Diencephalon (tissue), 1 donor: Measurements from ENCODE around the gene CACNB3. TPM values are rescaled to one million over a fixed set of nuclear protein-coding genes. Genes with fewer than 3 reads are reported as not detected.

ENCODE experiments used
- small RNA-seq: library from RNA; depleted of rRNA; stranded (forward); fragments of <200 nt; gene quantifications from one replicate; pipeline ENCODE3, GENCODE V24; 2014
- total RNA-seq: library from RNA; depleted of rRNA; stranded (reverse); fragments of >200 nt; gene quantifications from one replicate; pipeline ENCODE4 v1.2.3, GENCODE V29; 2014

CACNB3 gene
- total RNA-seq, result 45.2 TPM

DNA sequence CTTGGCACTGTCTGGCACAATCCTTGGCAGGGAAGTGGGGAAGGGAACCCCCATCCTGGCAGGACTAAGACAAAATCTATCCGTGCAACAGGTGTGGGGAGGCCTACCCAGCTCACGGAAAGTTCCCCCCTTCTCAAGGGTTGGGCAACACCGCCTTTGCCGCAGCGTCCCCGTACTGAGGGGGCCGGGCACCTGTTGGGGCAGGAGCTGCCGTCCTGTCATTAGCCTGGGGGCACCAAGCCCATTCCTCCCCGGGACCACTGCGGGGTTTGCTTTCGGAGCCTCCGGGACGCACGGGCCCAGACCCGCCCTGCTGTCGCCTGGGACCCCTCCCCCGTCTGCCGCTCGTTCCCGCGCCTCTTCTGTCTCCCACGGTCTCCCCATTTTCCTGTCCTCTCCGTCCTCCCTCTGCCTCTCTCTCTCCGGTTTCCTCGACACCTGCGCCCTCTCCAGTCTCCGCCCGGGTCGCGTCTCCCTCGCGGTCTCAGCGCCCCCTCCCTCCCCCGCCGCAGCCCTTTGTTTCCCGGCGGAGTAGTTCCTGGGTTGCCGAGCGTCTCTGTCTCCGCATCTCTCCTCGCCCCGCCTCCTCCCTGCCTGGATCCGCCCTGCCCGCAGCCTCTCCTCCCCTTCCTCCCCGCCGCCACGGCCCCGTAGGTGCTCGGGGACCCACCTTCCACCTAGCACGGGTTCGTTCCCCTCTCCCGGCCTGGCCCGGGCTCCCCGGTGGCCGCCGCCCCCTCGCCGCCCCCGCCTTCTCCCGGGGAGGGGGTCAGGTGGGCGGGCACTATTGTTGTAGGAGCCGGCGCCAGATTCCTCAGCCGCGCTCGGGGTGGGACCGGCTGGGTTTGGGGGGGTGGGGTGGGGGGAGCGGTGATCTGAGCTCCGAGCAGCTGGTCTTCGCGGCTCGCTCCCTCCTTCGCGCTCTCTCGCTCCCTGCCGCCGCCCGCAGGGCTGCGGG lies at the start of gene CACNB3:
Gene CACNB3 (plus strand): TSS at position 624 of the 958 bp plus-strand sequence. CDS start 434 bp downstream, outside the sequence.

GRCh38 chr12:48788854-48789775 lies 29.2 kb upstream of the CACNB3 start, which contains the start of gene ADCY6:
Gene ADCY6 (minus strand): TSS chr12:48789089. CDS start chr12:48783434, 5,655 bp downstream.

DNA sequence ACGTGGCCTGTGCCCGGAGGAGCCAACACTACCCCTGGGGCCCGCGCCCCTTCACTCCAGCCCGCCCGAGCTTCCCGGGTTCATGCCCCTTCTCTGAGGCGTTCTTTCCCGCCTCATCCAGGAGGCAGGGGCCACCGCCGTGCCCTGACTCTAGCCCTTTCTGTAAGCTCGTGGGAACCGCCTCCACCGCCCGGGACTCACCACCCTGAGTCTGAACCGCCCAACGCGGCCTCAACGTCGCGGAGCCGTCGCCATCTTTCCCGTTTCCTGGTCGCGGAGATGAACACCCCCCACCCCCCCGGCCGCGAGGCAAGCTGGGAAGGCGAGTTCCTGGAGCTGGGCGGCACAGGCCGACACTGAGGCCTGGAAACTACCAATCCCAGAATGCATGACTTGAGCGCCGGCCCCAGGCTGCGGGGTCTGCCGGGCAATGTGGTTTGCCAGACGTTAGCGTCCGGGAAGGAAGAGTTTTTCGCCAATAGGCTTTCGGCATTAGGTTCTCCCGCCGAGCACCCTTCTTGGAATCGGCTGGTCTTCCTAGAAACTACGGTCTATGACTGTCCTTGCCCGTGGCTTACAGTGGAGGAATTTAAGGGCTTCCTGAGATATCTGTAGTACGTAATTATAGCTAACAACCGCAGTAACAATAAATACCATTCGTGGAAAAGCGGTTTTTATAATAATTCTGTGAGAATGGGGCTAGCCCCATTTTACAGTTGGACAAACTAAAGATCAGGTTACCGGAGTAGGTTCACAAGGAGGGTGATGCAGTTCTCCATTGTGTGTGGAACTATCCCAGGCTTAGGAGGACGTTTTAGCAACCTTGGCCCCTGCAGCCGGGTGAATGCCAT lies 33.8 kb downstream of the CACNB3 start, which contains the start of gene DDX23:
Gene DDX23 (minus strand): TSS at position 281 of the 851 bp plus-strand sequence. CDS start 6,381 bp downstream, outside the sequence.

GRCh38 chr12:48865281-48866051 lies 47.2 kb downstream of the CACNB3 start, which contains the start of gene RND1:
Gene RND1 (minus strand): TSS chr12:48865870. CDS start chr12:48865767, 103 bp downstream.

Small RNA genes lying within 50 kb of the gene (small RNA-seq; reads per million reads assigned to genes)
- gene MIR4701 (not detected), gene RF00019 (not detected)

Other genes starting within 250 kb of the CACNB3 start
- not detected for gene LALBA, start 248.4 kb upstream of the CACNB3 start, total RNA-seq
- gene KANSL2, start 136.3 kb upstream of the CACNB3 start, total RNA-seq, result 68.5 TPM
- 39.2 TPM for gene CCNT1, start 101.8 kb upstream of the CACNB3 start, total RNA-seq
- gene ADCY6, start 29.4 kb upstream of the CACNB3 start, total RNA-seq, result 35.5 TPM
- 56.5 TPM for gene DDX23, start 33.7 kb downstream of the CACNB3 start, total RNA-seq
- gene RND1, start 47.4 kb downstream of the CACNB3 start, total RNA-seq, result 26.1 TPM
- 7.6 TPM for gene FKBP11, start 107.0 kb downstream of the CACNB3 start, total RNA-seq
- gene ARF3, start 139.0 kb downstream of the CACNB3 start, total RNA-seq, result 129 TPM
- 9.7 TPM for gene WNT10B, start 153.2 kb downstream of the CACNB3 start, total RNA-seq
- gene WNT1, start 159.8 kb downstream of the CACNB3 start, total RNA-seq, result not detected
- gene DDN, start 180.9 kb downstream of the CACNB3 start, total RNA-seq, result 15.0 TPM
- 37.8 TPM for gene PRKAG1, start 200.3 kb downstream of the CACNB3 start, total RNA-seq
- gene KMT2D, start 242.3 kb downstream of the CACNB3 start, total RNA-seq, result 29.8 TPM